NCI-H1930 (cell line): ENCODE results near the gene CACNA2D3.

Source experiments
- DNase-seq, 2 experiments: peaks; one replicate each; lab custom pipeline; 2025; lab: John Stamatoyannopoulos, UW

CACNA2D3 gene

GRCh38 chr3:54217828-54218227, 95.5 kb downstream of the CACNA2D3 start:
- DNase-seq, result no peak

- DNase-seq, result no peak
Measured at GRCh38 chr3:54222316-54222715, 100.0 kb downstream of the CACNA2D3 start.

- no peak for DNase-seq
Measured at GRCh38 chr3:54223063-54223462, 100.7 kb downstream of the CACNA2D3 start.

GRCh38 chr3:54225841-54226528, 103.6 kb downstream of the CACNA2D3 start:
- DNase-seq, result no peak

GRCh38 chr3:54228806-54229205, 106.5 kb downstream of the CACNA2D3 start:
- no peak for DNase-seq

- no peak for DNase-seq
Measured at GRCh38 chr3:54232618-54233017, 110.3 kb downstream of the CACNA2D3 start.

GRCh38 chr3:54235998-54236397, 113.6 kb downstream of the CACNA2D3 start:
- DNase-seq, result no peak

- DNase-seq, result no peak
Measured at GRCh38 chr3:54237109-54237508, 114.8 kb downstream of the CACNA2D3 start.

GRCh38 chr3:54237788-54238502, 115.6 kb downstream of the CACNA2D3 start:
- no peak for DNase-seq

GRCh38 chr3:54240309-54240708, 118.0 kb downstream of the CACNA2D3 start:
- no peak for DNase-seq

GRCh38 chr3:54243056-54243931, 120.9 kb downstream of the CACNA2D3 start:
- peak; percentile 9 to 23 for DNase-seq

- no peak for DNase-seq
Measured at GRCh38 chr3:54243960-54244682, 121.8 kb downstream of the CACNA2D3 start.

- DNase-seq, result peak in 1 of 2 experiments; percentile 18
Measured at GRCh38 chr3:54251705-54252104, 129.4 kb downstream of the CACNA2D3 start.

- DNase-seq, result no peak
Measured at GRCh38 chr3:54257125-54257720, 134.9 kb downstream of the CACNA2D3 start.

GRCh38 chr3:54259636-54260035, 137.3 kb downstream of the CACNA2D3 start:
- DNase-seq, result no peak

GRCh38 chr3:54261141-54261540, 138.8 kb downstream of the CACNA2D3 start:
- no peak for DNase-seq

GRCh38 chr3:54262541-54262940, 140.2 kb downstream of the CACNA2D3 start:
- DNase-seq, result no peak

- DNase-seq, result no peak
Measured at GRCh38 chr3:54262946-54263345, 140.6 kb downstream of the CACNA2D3 start.

- no peak for DNase-seq
Measured at GRCh38 chr3:54264050-54264449, 141.7 kb downstream of the CACNA2D3 start.

- no peak for DNase-seq
Measured at GRCh38 chr3:54270816-54271526, 148.6 kb downstream of the CACNA2D3 start.

- no peak for DNase-seq
Measured at GRCh38 chr3:54273791-54274190, 151.4 kb downstream of the CACNA2D3 start.
